K562 (cell line): ENCODE measurements around the gene KAT6B. TPM values are rescaled to one million over a fixed set of nuclear protein-coding genes. Genes with fewer than 3 reads are reported as not detected.

Experiments used
- ATAC-seq: fragments of 200-7000 bp; cut with Tn5 transposase; 3 replicates; pipeline ENCODE4 v1.9.1; 2020; ENCODE audit warnings: moderate library complexity
- BruUV-seq: library from RNA; stranded (reverse); fragments of 400-500 nt; replicated peaks from 2 replicates; lab custom pipeline; 2021; lab: Mats Ljungman, UMichigan
- CTCF ChIA-PET: fragments of 300-600 bp; formaldehyde crosslinking; extraction: SDS; loops from one replicate; lab custom pipeline; 2021; ENCODE audit warnings: low intra/inter-chr PET ratio; lab: Yijun Ruan, JAX
- POLR2A ChIA-PET: fragments of 300-600, 350-650 bp; sonication (Branson Sonifier 250); formaldehyde crosslinking; extraction: SDS; loops from one replicate; lab custom pipeline; 2021; ENCODE audit warnings: antibody characterized with exemption, inconsistent platforms; lab: Yijun Ruan, JAX
- DNase-seq, 4 experiments: peaks; one replicate each; pipeline versions ENCODE4 v3.0.0 to v3.0.0-alpha.2; 2011 to 2018; ENCODE audit warnings: low spot score in 3 of 4, mixed read lengths in 3 of 4; ENCODE audit errors: extremely low read depth in 1 of 4
- FAIRE-seq: peaks from 2 replicates; lab custom pipeline; 2011; peaks lifted over from hg19 to GRCh38; lab: Jason Lieb, UNC
- H2AFZ ChIP-seq: 2 replicates; pipeline ENCODE4 v1.6.0; 2011; ENCODE audit warnings: low read depth, low read length, control low read depth, inconsistent platforms
- H3K27ac ChIP-seq: fragments of 200-600 bp; 3 replicates; pipeline ENCODE4 v1.8.0; 2011; ENCODE audit warnings: low read depth, mild to moderate bottlenecking, control low read depth, inconsistent platforms, low read length, moderate library complexity, mixed read lengths; ENCODE audit errors: extremely low read depth
- H3K27me3 ChIP-seq, 2 experiments: fragments of 300-600 bp in 1 of 2; 2 replicates in 1 of 2; 3 replicates in 1 of 2; pipeline versions ENCODE4 v1.6.0 to v1.8.0; 2011; ENCODE audit warnings: inconsistent platforms in 2 of 2, low read length in 2 of 2, mild to moderate bottlenecking in 1 of 2, mixed read lengths in 1 of 2, moderate library complexity in 1 of 2; ENCODE audit not compliant: control insufficient read depth in 2 of 2, insufficient read depth in 2 of 2
- H3K36me3 ChIP-seq: fragments of 300-600 bp; 3 replicates; pipeline ENCODE4 v1.8.0; 2011; ENCODE audit warnings: mild to moderate bottlenecking, low read length, inconsistent platforms; ENCODE audit not compliant: control insufficient read depth, insufficient read depth
- H3K4me1 ChIP-seq, 2 experiments: fragments of 200-600 bp in 1 of 2; replicated peaks in 1 of 2; 2 replicates in 1 of 2; 3 replicates in 1 of 2; pipeline versions ENCODE4 v1.5.1 to v1.8.0; 2011; ENCODE audit warnings: inconsistent platforms in 2 of 2, low read length in 2 of 2, mild to moderate bottlenecking in 1 of 2, mixed read lengths in 1 of 2, moderate library complexity in 1 of 2; ENCODE audit not compliant: control insufficient read depth in 2 of 2, insufficient read depth in 2 of 2
- H3K4me2 ChIP-seq: 2 replicates; pipeline ENCODE4 v1.6.1; 2011; ENCODE audit warnings: low read length, control low read depth, inconsistent platforms, mixed read lengths; ENCODE audit not compliant: insufficient read depth
- H3K4me3 ChIP-seq: fragments of 200-600 bp; sonication (generic), shearing (Covaris generic); 2 replicates; pipeline ENCODE4 v1.5.1; 2016; ENCODE audit warnings: control low read depth, inconsistent platforms
- H3K79me2 ChIP-seq: fragments of 200-600 bp; 3 replicates; pipeline ENCODE4 v1.8.0; 2011; ENCODE audit warnings: low read length, inconsistent platforms; ENCODE audit not compliant: control insufficient read depth, insufficient read depth
- H3K9ac ChIP-seq, 2 experiments: 2 replicates each; pipeline versions ENCODE4 v1.6.0 to v1.6.1; 2011; ENCODE audit warnings: low read depth in 2 of 2, low read length in 2 of 2, control low read depth in 1 of 2, inconsistent platforms in 1 of 2, mild to moderate bottlenecking in 1 of 2, mixed read lengths in 1 of 2; ENCODE audit not compliant: insufficient read depth in 1 of 2
- H3K9me1 ChIP-seq: one replicate; pipeline ENCODE4 v1.6.0; 2011; ENCODE audit warnings: inconsistent platforms, mild to moderate bottlenecking, low read length, moderate library complexity; ENCODE audit not compliant: control insufficient read depth, insufficient read depth
- H3K9me3 ChIP-seq: replicated peaks from 2 replicates; pipeline ENCODE4 v1.5.1; 2011; ENCODE audit warnings: low read depth, low read length, inconsistent platforms; ENCODE audit not compliant: control insufficient read depth, insufficient read depth
- H4K20me1 ChIP-seq: replicated peaks from 2 replicates; pipeline ENCODE4 v1.6.1; 2011; ENCODE audit warnings: low read length, inconsistent platforms, mixed read lengths; ENCODE audit not compliant: control insufficient read depth, insufficient read depth
- BCOR ChIP-seq: fragments of 450-650 bp; IDR thresholded peaks from 2 replicates; pipeline ENCODE4 v1.6.1; 2016
- C11orf30 ChIP-seq: fragments of 450-650 bp; IDR thresholded peaks from 2 replicates; pipeline ENCODE4 v1.6.1; 2016; ENCODE audit warnings: low read depth, mild to moderate bottlenecking
- DMBX1 ChIP-seq: fragments of 250-450 bp; sonication (Bioruptor Pico); IDR thresholded peaks from 2 replicates; pipeline ENCODE4 v1.8.0; 2022; ENCODE audit warnings: inconsistent platforms, mild to moderate bottlenecking, moderate library complexity, borderline replicate concordance
- KLF1 ChIP-seq: fragments of 450-650 bp; IDR thresholded peaks from 2 replicates; pipeline ENCODE4 v1.6.1; 2016; ENCODE audit warnings: missing genetic modification characterization, missing compliant biosample characterization
- SIN3A ChIP-seq, 2 experiments: fragments of 150-350 bp in 1 of 2; IDR thresholded peaks; 2 replicates each; pipeline ENCODE4 v1.6.1; 2011 to 2016; ENCODE audit warnings: borderline replicate concordance in 2 of 2, low read depth in 2 of 2, low read length in 2 of 2, mild to moderate bottlenecking in 2 of 2, moderate library complexity in 2 of 2; ENCODE audit not compliant: control insufficient read depth in 1 of 2
- SIX5 ChIP-seq, 2 experiments: IDR thresholded peaks; 2 replicates each; pipeline ENCODE4 v1.6.1; 2011; ENCODE audit warnings: low read length in 2 of 2, borderline replicate concordance in 1 of 2, low read depth in 1 of 2, mild to moderate bottlenecking in 1 of 2, moderate library complexity in 1 of 2; ENCODE audit not compliant: insufficient read depth in 1 of 2
- SMAD3 ChIP-seq: fragments of 450-650 bp; formaldehyde crosslinking; conservative IDR thresholded peaks from 2 replicates; pipeline ENCODE4 v1.4.0; 2020; ENCODE audit warnings: mild to moderate bottlenecking
- SREBF1 ChIP-seq: fragments of 150-350 bp; IDR thresholded peaks from 2 replicates; pipeline ENCODE4 v1.6.1; 2014; ENCODE audit warnings: antibody characterized with exemption, low read depth, low read length, borderline replicate concordance
- STAT5A ChIP-seq: IDR thresholded peaks from 2 replicates; pipeline ENCODE4 v1.6.1; 2012; ENCODE audit warnings: low read length, inconsistent platforms, borderline replicate concordance
- XRCC4 ChIP-seq: IDR thresholded peaks from one replicate; pipeline ENCODE4 v1.6.1; 2011; ENCODE audit not compliant: insufficient read depth, insufficient read length; ENCODE audit errors: extremely low read depth
- ZNF3 ChIP-seq: fragments of 250-450 bp; sonication (Bioruptor Pico); IDR thresholded peaks from 2 replicates; pipeline ENCODE4 v1.5.0; 2021; ENCODE audit warnings: mild to moderate bottlenecking, moderate library complexity
- WGBS: fragments of 100-300 bp; shearing (Covaris generic); methylation state at CpG from one replicate; pipeline ENCODE4 v1.1.6; 2016; ENCODE audit warnings: low coverage, mixed read lengths; ENCODE audit not compliant: insufficient coverage; ENCODE audit errors: missing lambda C conversion rate; 5-methylcytosine and 5-hydroxymethylcytosine counted together
- in situ Hi-C: fragments of 300-500 bp; cut with MboI; formaldehyde crosslinking; loops from 4 replicates; pipeline ENCODE4 v1.15.0; 2018; ENCODE audit warnings: inconsistent platforms, mixed read lengths
- intact Hi-C: fragments of 100-400 bp; cut with micrococcal nuclease; formaldehyde crosslinking; loops from 2 replicates; pipeline ENCODE4 v1.14.2; 2022
- polyA plus RNA-seq, 8 experiments: library from polyadenylated mRNA; depleted of rRNA in 4 of 8; stranded (reverse) in 5 of 8; unstranded in 3 of 8; fragments of >200 nt; fragmentation: Nextera tagmentation in 2 of 8; fragmentation: Illumina TruSeq in 1 of 8; extraction: Ambion mirVana in 2 of 8; extraction: Trizol in 1 of 8; gene quantifications; 2 replicates each; pipeline versions ENCODE4 v1.2.1 to v1.2.3, GENCODE V29; 2011 to 2014; ENCODE audit warnings: inconsistent platforms in 1 of 8, missing spikeins in 1 of 8
- total RNA-seq, 7 experiments: library from RNA; depleted of rRNA in 6 of 7; stranded (reverse); fragments of >200 nt in 6 of 7; fragmentation: Illumina TruSeq in 2 of 7; extraction: Trizol in 2 of 7; gene quantifications; 2 replicates each; pipeline versions ENCODE4 v1.2.1 to v1.2.3, GENCODE V29; 2011 to 2021; ENCODE audit warnings: low replicate concordance in 1 of 7
- TF ChIP-seq, protein P1 (sequence below), 2 experiments: fragments of 450-650 bp; conservative IDR thresholded peaks; 2 replicates each; pipeline ENCODE4 v1.6.1; 2017; ENCODE audit warnings: mild to moderate bottlenecking in 2 of 2, moderate library complexity in 2 of 2
- TF ChIP-seq, protein P2 (sequence below): fragments of 450-650 bp; formaldehyde crosslinking; conservative IDR thresholded peaks from 2 replicates; pipeline ENCODE4 v1.4.0; 2022; ENCODE audit warnings: mild to moderate bottlenecking, missing genetic modification characterization
- TF ChIP-seq, protein P3 (sequence below): fragments of 450-650 bp; IDR thresholded peaks from 2 replicates; pipeline ENCODE4 v1.6.1; 2018; ENCODE audit warnings: mild to moderate bottlenecking, low read depth; ENCODE audit not compliant: partially characterized antibody

KAT6B gene
- total and polyA plus RNA-seq, 9 of the 15 experiments (the other 6 are each of a cell fraction or from before 2014, with no cell fraction given): 1.4 to 9.2 (median 6.8) TPM

DNA sequence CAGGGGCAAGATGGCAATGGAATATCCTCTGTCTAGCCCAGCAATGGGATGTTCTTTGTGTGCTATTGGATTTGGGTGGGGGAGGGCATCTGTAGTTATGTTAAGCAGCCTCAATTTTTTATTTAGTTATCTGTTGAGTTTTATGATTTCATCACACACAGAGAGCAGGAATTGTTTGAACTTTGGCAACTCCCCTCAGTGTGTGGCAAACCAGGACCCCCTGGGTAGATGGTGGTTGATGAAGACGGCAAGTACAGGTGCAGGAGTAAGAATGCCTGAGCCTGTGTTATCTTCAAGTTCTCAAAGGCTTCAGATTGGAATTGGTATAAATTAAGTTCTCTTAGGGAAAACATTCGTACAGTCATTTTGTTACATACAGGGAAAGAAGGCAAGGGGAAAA lies 142.7 kb downstream of the KAT6B start:
- intact Hi-C loops (no loop called here), in situ Hi-C loops (no loop called here)
- 37% methylated on average over 2 of the region's 2 CpGs for WGBS
- FAIRE-seq (no peak), DNase-seq (no peak), ATAC-seq (no peak)
- no peaks in the 10 kb centered on the region for H4K20me1 ChIP-seq
- no peaks in the 10 kb centered on the region for H3K27me3 ChIP-seq
- POLR2A ChIA-PET: no interaction called here
- TF ChIP-seq SIN3A (IDR thresholded peaks at IDR 0.05; ENCODE audit: borderline replicate concordance in 2 of 2, control insufficient read depth in 1 of 2, low read depth in 2 of 2, low read length in 2 of 2) (no peak), C11orf30 (no peak), SIX5 (IDR thresholded peaks at IDR 0.05; ENCODE audit: borderline replicate concordance in 1 of 2, insufficient read depth in 1 of 2, low read depth in 1 of 2, low read length in 2 of 2) (no peak), SREBF1 (no peak), SMAD3 (no peak), BCOR (no peak), STAT5A (no peak), DMBX1 (CRISPR knock-in tag) (no peak), XRCC4 (no peak), KLF1 (no peak), ZNF3 (CRISPR knock-in tag) (no peak)
- TF ChIP-seq, protein P1, sequence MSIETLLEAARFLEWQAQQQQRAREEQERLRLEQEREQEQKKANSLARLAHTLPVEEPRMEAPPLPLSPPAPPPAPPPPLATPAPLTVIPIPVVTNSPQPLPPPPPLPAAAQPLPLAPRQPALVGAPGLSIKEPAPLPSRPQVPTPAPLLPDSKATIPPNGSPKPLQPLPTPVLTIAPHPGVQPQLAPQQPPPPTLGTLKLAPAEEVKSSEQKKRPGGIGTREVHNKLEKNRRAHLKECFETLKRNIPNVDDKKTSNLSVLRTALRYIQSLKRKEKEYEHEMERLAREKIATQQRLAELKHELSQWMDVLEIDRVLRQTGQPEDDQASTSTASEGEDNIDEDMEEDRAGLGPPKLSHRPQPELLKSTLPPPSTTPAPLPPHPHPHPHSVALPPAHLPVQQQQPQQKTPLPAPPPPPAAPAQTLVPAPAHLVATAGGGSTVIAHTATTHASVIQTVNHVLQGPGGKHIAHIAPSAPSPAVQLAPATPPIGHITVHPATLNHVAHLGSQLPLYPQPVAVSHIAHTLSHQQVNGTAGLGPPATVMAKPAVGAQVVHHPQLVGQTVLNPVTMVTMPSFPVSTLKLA (conservative IDR thresholded peaks at IDR 0.05): no peak
- TF ChIP-seq, protein P2, sequence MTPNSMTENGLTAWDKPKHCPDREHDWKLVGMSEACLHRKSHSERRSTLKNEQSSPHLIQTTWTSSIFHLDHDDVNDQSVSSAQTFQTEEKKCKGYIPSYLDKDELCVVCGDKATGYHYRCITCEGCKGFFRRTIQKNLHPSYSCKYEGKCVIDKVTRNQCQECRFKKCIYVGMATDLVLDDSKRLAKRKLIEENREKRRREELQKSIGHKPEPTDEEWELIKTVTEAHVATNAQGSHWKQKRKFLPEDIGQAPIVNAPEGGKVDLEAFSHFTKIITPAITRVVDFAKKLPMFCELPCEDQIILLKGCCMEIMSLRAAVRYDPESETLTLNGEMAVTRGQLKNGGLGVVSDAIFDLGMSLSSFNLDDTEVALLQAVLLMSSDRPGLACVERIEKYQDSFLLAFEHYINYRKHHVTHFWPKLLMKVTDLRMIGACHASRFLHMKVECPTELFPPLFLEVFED (CRISPR knock-in tag): no peak
- TF ChIP-seq, protein P3, sequence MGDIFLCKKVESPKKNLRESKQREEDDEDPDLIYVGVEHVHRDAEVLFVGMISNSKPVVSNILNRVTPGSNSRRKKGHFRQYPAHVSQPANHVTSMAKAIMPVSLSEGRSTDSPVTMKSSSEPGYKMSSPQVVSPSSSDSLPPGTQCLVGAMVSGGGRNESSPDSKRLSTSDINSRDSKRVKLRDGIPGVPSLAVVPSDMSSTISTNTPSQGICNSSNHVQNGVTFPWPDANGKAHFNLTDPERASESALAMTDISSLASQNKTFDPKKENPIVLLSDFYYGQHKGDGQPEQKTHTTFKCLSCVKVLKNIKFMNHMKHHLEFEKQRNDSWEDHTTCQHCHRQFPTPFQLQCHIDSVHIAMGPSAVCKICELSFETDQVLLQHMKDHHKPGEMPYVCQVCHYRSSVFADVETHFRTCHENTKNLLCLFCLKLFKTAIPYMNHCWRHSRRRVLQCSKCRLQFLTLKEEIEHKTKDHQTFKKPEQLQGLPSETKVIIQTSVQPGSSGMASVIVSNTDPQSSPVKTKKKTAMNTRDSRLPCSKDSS: no peak
- H3K9me3 ChIP-seq: no peaks in the 10 kb centered on the region
- no peak overlapping the region for H2AFZ ChIP-seq
- CTCF ChIA-PET: no interaction called here
- no peaks in the 10 kb centered on the region for H3K36me3 ChIP-seq
- H3K4me3 ChIP-seq: no peak overlapping the region
- no peaks in the 10 kb centered on the region for H3K9me1 ChIP-seq
- H3K4me2 ChIP-seq: no peak overlapping the region
- no peak overlapping the region for H3K9ac ChIP-seq
- H3K79me2 ChIP-seq: no peaks in the 10 kb centered on the region
- H3K4me1 ChIP-seq: no peaks in the 10 kb centered on the region; a peak in 1 of 5 replicates
- no TSS peak for BruUV-seq
- H3K27ac ChIP-seq: no peak overlapping the region
